KMS-11 (cell line): Measurements from ENCODE around the gene NOP56.

Experiments
- H2AFZ ChIP-seq: fragments of 200-600 bp; sonication (generic); 2 replicates; pipeline ENCODE4 v1.6.1; 2016; ENCODE audit warnings: antibody characterized with exemption, mixed run types, low read depth
- H3K27ac ChIP-seq: fragments of 200-600 bp; sonication (generic); 2 replicates; pipeline ENCODE4 v1.6.1; 2016; ENCODE audit warnings: mild to moderate bottlenecking, mixed run types
- H3K27me3 ChIP-seq: fragments of 200-600 bp; sonication (generic); 2 replicates; pipeline ENCODE4 v1.6.1; 2017; ENCODE audit warnings: mild to moderate bottlenecking, low read depth, mixed run types, moderate library complexity; ENCODE audit not compliant: insufficient read depth
- H3K36me3 ChIP-seq: fragments of 200-600 bp; sonication (generic); 2 replicates; pipeline ENCODE4 v1.6.1; 2017; ENCODE audit warnings: mild to moderate bottlenecking, mixed run types; ENCODE audit not compliant: insufficient read depth
- H3K4me1 ChIP-seq: fragments of 200-600 bp; sonication (generic); 2 replicates; pipeline ENCODE4 v1.6.1; 2016; ENCODE audit warnings: mild to moderate bottlenecking, low read depth, mixed run types; ENCODE audit not compliant: poor library complexity, severe bottlenecking
- H3K4me2 ChIP-seq: fragments of 200-600 bp; sonication (generic); 2 replicates; pipeline ENCODE4 v1.7.0; 2016; ENCODE audit warnings: mild to moderate bottlenecking, mixed run types
- H3K4me3 ChIP-seq: fragments of 200-600 bp; sonication (generic); IDR thresholded peaks from 2 replicates; pipeline ENCODE4 v1.6.1; 2017; ENCODE audit warnings: low read depth, low read length, mixed read lengths; ENCODE audit not compliant: insufficient read depth
- H3K79me2 ChIP-seq: fragments of 200-600 bp; sonication (generic); 2 replicates; pipeline ENCODE4 v1.6.1; 2016; ENCODE audit warnings: low read depth, mixed run types; ENCODE audit not compliant: insufficient read depth
- H3K9ac ChIP-seq: fragments of 200-600 bp; sonication (generic); 2 replicates; pipeline ENCODE4 v1.6.1; 2016; ENCODE audit warnings: mild to moderate bottlenecking, mixed run types
- H4K20me1 ChIP-seq: fragments of 200-600 bp; sonication (generic); 2 replicates; pipeline ENCODE4 v1.6.1; 2016; ENCODE audit warnings: mild to moderate bottlenecking, mixed run types; ENCODE audit not compliant: insufficient read depth
- CTCF ChIP-seq: fragments of 200-600 bp; sonication (generic); conservative IDR thresholded peaks from 2 replicates; pipeline ENCODE4 v1.6.1; 2017; ENCODE audit warnings: low read depth, mild to moderate bottlenecking, antibody characterized with exemption, low read length, moderate library complexity, mixed read lengths

NOP56 gene

GRCh38 chr20:2706688-2707352, 54.4 kb downstream of the NOP56 start:
- Histone ChIP-seq H4K20me1 (no peaks in the 10 kb centered on the region), H3K4me1 (no peaks in the 10 kb centered on the region), H3K27me3 (no peaks in the 10 kb centered on the region), H3K9ac (no peak overlapping the region), H3K27ac (no peak overlapping the region), H3K4me3 (no peak overlapping the region), H3K79me2 (no peaks in the 10 kb centered on the region), H2AFZ (no peak overlapping the region), H3K36me3 (no peaks in the 10 kb centered on the region), H3K4me2 (no peak overlapping the region)
- no peak for TF ChIP-seq CTCF

GRCh38 chr20:2707353-2708072, 55.1 kb downstream of the NOP56 start:
- Histone ChIP-seq H3K9ac (no peak overlapping the region), H3K27me3 (no peaks in the 10 kb centered on the region), H3K4me2 (no peak overlapping the region), H3K4me1 (no peaks in the 10 kb centered on the region), H3K79me2 (no peaks in the 10 kb centered on the region), H3K27ac (no peak overlapping the region), H3K4me3 (no peak overlapping the region), H4K20me1 (no peaks in the 10 kb centered on the region), H2AFZ (no peak overlapping the region), H3K36me3 (no peaks in the 10 kb centered on the region)
- no peak for TF ChIP-seq CTCF
